ENCODE data around the gene PRKCH. TPM values are rescaled to one million over a fixed set of nuclear protein-coding genes. Genes with fewer than 3 reads are reported as not detected.

The PRKCH gene
- total and polyA plus RNA-seq, 2 of the 13 experiments (the other 11 are each of a cell fraction or from before 2014, with no cell fraction given), result 0.48 to 1.3 TPM

- no peak for ATAC-seq
- BruUV-seq (replicated peaks), result no TSS peak
- Histone ChIP-seq H3K36me3 (replicated peaks in 1 of 2; ENCODE audit: control insufficient read depth in 1 of 2, insufficient read depth in 2 of 2, low read length in 2 of 2) (no peaks in the 10 kb centered on the region), H3K27ac (ENCODE audit: extremely low read length, insufficient read depth, low read length) (no peak overlapping the region), H3K9me3 (ENCODE audit: low read length) (no peaks in the 10 kb centered on the region), H3K4me3 (replicated peaks in 1 of 3; ENCODE audit: insufficient read depth in 1 of 3, low read depth in 2 of 3, low read length in 3 of 3) (no peak overlapping the region), H3K4me2 (ENCODE audit: low read depth, low read length) (no peak overlapping the region), H3K27me3 (ENCODE audit: control insufficient read depth in 1 of 2, insufficient read depth in 2 of 2, low read length in 2 of 2) (no peaks in the 10 kb centered on the region), H3K4me1 (ENCODE audit: insufficient read depth, low read length) (peaks cover 38% of the 10 kb centered on the region), H4K20me1 (ENCODE audit: insufficient read depth, low read length) (no peaks in the 10 kb centered on the region), H3K79me2 (ENCODE audit: insufficient read depth, low read length) (no peaks in the 10 kb centered on the region), H3K9ac (ENCODE audit: insufficient read depth, low read depth, low read length) (no peak overlapping the region), H2AFZ (ENCODE audit: low read length) (no peak overlapping the region)
- intact Hi-C loops (cut with micrococcal nuclease; ENCODE audit: unreplicated experiment) (no loop called here), in situ Hi-C loops (cut with HindIII; ENCODE audit: extremely low pct_ligation_motif_present, low pct_unique_long_range_greater_than_20kb) (loop anchor here (5.0 to 10.0 kb wide), 2 partner anchors 64 to 91 kb away; no protein-coding TSS in a partner anchor)
- DNase-seq (ENCODE audit: low spot score), result no peak
- ChIA-PET POLR2A (interaction anchor here (1.2 to 1.4 kb wide), 2 partner anchors 224 to 291 kb away, joined by 3 to 4 read pairs; partner anchors contain the start of genes HIF1A and SNAPC1), CTCF (ENCODE audit: low intra/inter-chr PET ratio, low total read pairs) (no interaction called here)
- FAIRE-seq, result no peak
- TF ChIP-seq SETDB1 (CRISPR knock-in tag; IDR thresholded peaks at IDR 0.05; ENCODE audit: borderline replicate concordance), result no peak
- TF ChIP-seq, protein P1, sequence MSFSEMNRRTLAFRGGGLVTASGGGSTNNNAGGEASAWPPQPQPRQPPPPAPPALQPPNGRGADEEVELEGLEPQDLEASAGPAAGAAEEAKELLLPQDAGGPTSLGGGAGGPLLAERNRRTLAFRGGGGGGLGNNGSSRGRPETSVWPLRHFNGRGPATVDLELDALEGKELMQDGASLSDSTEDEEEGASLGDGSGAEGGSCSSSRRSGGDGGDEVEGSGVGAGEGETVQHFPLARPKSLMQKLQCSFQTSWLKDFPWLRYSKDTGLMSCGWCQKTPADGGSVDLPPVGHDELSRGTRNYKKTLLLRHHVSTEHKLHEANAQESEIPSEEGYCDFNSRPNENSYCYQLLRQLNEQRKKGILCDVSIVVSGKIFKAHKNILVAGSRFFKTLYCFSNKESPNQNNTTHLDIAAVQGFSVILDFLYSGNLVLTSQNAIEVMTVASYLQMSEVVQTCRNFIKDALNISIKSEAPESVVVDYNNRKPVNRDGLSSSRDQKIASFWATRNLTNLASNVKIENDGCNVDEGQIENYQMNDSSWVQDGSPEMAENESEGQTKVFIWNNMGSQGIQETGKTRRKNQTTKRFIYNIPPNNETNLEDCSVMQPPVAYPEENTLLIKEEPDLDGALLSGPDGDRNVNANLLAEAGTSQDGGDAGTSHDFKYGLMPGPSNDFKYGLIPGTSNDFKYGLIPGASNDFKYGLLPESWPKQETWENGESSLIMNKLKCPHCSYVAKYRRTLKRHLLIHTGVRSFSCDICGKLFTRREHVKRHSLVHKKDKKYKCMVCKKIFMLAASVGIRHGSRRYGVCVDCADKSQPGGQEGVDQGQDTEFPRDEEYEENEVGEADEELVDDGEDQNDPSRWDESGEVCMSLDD (CRISPR knock-in tag; IDR thresholded peaks at IDR 0.05; ENCODE audit: borderline replicate concordance), result no peak
- 87% methylated on average over 3 of the region's 3 CpGs for WGBS (ENCODE audit: low lambda C conversion rate)
Observed at GRCh38 chr14:61470961-61471293, 149.5 kb downstream of the PRKCH start.

DNA sequence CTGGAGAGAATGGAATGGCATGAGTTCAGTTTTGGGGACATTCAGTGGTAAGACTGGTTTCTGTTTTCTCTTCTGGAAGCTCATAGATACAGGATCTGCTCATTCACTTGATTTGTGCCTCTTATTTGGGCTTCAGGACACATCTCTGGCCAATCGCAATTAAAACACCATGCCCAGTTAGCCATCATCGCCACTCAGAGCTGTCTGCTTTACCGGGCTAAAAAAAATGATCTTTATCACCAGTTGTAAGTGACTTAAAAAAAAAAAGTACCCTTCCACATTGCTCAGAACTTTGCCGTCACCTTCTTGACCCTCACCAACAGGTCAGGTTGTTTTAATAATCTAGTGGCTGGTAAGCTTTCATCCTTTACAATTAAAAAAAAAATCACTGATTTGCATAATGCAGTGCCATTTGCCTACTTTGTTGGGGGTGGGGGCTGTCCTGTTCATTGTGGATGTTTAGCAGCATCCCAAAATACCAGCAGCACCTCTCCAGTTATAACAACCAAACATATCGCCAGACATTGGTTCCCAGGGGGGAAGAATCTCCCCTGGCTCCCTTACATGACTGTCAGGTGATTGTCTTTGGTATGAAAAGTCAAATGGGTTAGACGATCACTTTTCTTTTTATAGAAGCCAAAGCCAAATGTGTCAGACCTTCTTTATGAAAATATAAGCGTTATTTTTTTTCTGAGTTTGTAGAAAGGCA lies 150.1 kb downstream of the PRKCH start:
- DNase-seq (ENCODE audit: low spot score), result no peak
- H3K27me3 ChIP-seq (ENCODE audit: control insufficient read depth in 1 of 2, insufficient read depth in 2 of 2, low read length in 2 of 2), result no peaks in the 10 kb centered on the region
- no peaks in the 10 kb centered on the region for H3K9me3 ChIP-seq (ENCODE audit: low read length)
- no peaks in the 10 kb centered on the region for H3K79me2 ChIP-seq (ENCODE audit: insufficient read depth, low read length)
- no peak overlapping the region for H2AFZ ChIP-seq (ENCODE audit: low read length)
- H4K20me1 ChIP-seq (ENCODE audit: insufficient read depth, low read length), result no peaks in the 10 kb centered on the region
- ChIA-PET CTCF (ENCODE audit: low intra/inter-chr PET ratio, low total read pairs) (no interaction called here), POLR2A (interaction anchor here (1.1 to 1.2 kb wide), 2 partner anchors 88 to 224 kb away, joined by 3 to 7 read pairs; partner anchors contain the start of gene HIF1A)
- intact Hi-C loops (cut with micrococcal nuclease; ENCODE audit: unreplicated experiment) (loop anchor here (1.0 kb wide), 1 partner anchor 66 kb away; no protein-coding TSS in a partner anchor), in situ Hi-C loops (cut with HindIII; ENCODE audit: extremely low pct_ligation_motif_present, low pct_unique_long_range_greater_than_20kb) (loop anchor here (5.0 to 10.0 kb wide), 2 partner anchors 63 to 91 kb away; no protein-coding TSS in a partner anchor)
- ATAC-seq, result no peak
- no peak overlapping the region for H3K27ac ChIP-seq (ENCODE audit: extremely low read length, insufficient read depth, low read length)
- H3K9ac ChIP-seq (ENCODE audit: insufficient read depth, low read depth, low read length), result no peak overlapping the region
- FAIRE-seq, result no peak
- BruUV-seq (replicated peaks), result no TSS peak
- 90% methylated on average over 7 of the region's 7 CpGs for WGBS (ENCODE audit: low lambda C conversion rate)
- no peak overlapping the region for H3K4me3 ChIP-seq (replicated peaks in 1 of 3; ENCODE audit: insufficient read depth in 1 of 3, low read depth in 2 of 3, low read length in 3 of 3)
- H3K36me3 ChIP-seq (replicated peaks in 1 of 2; ENCODE audit: control insufficient read depth in 1 of 2, insufficient read depth in 2 of 2, low read length in 2 of 2), result no peaks in the 10 kb centered on the region
- peak overlapping the region; percentile 54; the same call in 1 of the 2 replicates for H3K4me2 ChIP-seq (ENCODE audit: low read depth, low read length)
- H3K4me1 ChIP-seq (ENCODE audit: insufficient read depth, low read length), result peaks cover 38% of the 10 kb centered on the region
- TF ChIP-seq, protein P2, sequence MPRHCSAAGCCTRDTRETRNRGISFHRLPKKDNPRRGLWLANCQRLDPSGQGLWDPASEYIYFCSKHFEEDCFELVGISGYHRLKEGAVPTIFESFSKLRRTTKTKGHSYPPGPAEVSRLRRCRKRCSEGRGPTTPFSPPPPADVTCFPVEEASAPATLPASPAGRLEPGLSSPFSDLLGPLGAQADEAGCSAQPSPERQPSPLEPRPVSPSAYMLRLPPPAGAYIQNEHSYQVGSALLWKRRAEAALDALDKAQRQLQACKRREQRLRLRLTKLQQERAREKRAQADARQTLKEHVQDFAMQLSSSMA (CRISPR knock-in tag; IDR thresholded peaks at IDR 0.05), result no peak
- TF ChIP-seq PPARG (CRISPR knock-in tag; conservative IDR thresholded peaks at IDR 0.05) (no peak), MXD4 (CRISPR knock-in tag; IDR thresholded peaks at IDR 0.05) (no peak), ZNF205 (CRISPR knock-in tag; IDR thresholded peaks at IDR 0.05) (no peak), ATF7-NPFF (CRISPR knock-in tag; IDR thresholded peaks at IDR 0.05; ENCODE audit: low read depth) (no peak), SMAD1 (CRISPR knock-in tag; IDR thresholded peaks at IDR 0.05; ENCODE audit: borderline replicate concordance, low read depth) (no peak), ZNF329 (CRISPR knock-in tag; IDR thresholded peaks at IDR 0.05; ENCODE audit: low read depth) (no peak), NR2F2 (IDR thresholded peaks at IDR 0.05; ENCODE audit: borderline replicate concordance, low read depth) (no peak), NRL (CRISPR knock-in tag; IDR thresholded peaks at IDR 0.05; ENCODE audit: borderline replicate concordance) (no peak), ZNF775 (CRISPR knock-in tag; IDR thresholded peaks at IDR 0.05; ENCODE audit: borderline replicate concordance) (no peak)
- TF ChIP-seq, protein P3, sequence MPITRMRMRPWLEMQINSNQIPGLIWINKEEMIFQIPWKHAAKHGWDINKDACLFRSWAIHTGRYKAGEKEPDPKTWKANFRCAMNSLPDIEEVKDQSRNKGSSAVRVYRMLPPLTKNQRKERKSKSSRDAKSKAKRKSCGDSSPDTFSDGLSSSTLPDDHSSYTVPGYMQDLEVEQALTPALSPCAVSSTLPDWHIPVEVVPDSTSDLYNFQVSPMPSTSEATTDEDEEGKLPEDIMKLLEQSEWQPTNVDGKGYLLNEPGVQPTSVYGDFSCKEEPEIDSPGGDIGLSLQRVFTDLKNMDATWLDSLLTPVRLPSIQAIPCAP (CRISPR knock-in tag; IDR thresholded peaks at IDR 0.05; ENCODE audit: low read depth), result no peak
